Measurements from ENCODE around the gene GRK4.

DNA sequence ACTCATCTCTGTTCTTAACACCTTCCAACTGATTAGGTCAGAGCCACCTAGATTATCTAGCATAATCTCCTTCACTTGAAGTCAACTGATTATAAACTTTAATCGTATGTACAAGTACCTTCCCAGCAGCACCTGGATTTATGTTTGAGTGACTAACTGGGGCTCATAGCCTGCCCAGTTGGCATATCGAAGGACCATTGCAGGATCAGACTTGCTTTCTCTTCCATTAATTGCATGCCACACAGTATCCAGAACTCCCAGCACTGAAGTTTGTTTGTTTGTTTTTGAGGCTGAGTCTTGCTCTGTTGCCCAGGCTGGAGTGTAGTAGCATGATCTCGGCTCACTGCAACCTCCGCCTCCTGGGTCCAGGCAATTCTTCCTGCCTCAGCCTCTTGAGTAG, 27.9 kb downstream of the GRK4 start:
- TF ChIP-seq, protein P1, sequence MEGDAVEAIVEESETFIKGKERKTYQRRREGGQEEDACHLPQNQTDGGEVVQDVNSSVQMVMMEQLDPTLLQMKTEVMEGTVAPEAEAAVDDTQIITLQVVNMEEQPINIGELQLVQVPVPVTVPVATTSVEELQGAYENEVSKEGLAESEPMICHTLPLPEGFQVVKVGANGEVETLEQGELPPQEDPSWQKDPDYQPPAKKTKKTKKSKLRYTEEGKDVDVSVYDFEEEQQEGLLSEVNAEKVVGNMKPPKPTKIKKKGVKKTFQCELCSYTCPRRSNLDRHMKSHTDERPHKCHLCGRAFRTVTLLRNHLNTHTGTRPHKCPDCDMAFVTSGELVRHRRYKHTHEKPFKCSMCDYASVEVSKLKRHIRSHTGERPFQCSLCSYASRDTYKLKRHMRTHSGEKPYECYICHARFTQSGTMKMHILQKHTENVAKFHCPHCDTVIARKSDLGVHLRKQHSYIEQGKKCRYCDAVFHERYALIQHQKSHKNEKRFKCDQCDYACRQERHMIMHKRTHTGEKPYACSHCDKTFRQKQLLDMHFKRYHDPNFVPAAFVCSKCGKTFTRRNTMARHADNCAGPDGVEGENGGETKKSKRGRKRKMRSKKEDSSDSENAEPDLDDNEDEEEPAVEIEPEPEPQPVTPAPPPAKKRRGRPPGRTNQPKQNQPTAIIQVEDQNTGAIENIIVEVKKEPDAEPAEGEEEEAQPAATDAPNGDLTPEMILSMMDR (IDR thresholded peaks at IDR 0.05; ENCODE audit: insufficient read depth, low read length, poor library complexity, severe bottlenecking) = no peak
- no peak for TF ChIP-seq EZH2phosphoT487 (conservative IDR thresholded peaks at IDR 0.05; ENCODE audit: low read length)
